Measurements from ENCODE around the gene CCDC141.

DNA sequence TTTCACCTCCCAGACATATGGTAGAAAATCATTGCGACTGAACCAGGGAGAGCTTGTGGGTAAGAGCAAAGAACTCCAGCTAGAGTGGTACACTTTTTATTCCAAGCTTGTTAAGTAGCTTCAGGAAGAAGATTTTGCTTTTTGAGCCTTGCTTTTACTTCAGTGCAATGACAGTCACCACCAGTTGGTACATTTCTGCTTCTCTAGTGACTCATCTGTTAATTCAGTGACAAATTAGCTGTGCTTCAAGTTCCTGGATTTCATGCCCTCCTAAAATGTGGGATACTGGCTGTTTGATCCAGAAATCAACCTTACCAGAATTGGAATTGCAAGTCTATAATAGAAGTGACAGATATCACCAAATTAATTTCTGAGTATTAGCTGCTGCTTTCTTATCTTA lies 125.1 kb downstream of the CCDC141 start:
- no peak for TF ChIP-seq POLR2A (IDR thresholded peaks at IDR 0.05)
- TF ChIP-seq, protein P1, sequence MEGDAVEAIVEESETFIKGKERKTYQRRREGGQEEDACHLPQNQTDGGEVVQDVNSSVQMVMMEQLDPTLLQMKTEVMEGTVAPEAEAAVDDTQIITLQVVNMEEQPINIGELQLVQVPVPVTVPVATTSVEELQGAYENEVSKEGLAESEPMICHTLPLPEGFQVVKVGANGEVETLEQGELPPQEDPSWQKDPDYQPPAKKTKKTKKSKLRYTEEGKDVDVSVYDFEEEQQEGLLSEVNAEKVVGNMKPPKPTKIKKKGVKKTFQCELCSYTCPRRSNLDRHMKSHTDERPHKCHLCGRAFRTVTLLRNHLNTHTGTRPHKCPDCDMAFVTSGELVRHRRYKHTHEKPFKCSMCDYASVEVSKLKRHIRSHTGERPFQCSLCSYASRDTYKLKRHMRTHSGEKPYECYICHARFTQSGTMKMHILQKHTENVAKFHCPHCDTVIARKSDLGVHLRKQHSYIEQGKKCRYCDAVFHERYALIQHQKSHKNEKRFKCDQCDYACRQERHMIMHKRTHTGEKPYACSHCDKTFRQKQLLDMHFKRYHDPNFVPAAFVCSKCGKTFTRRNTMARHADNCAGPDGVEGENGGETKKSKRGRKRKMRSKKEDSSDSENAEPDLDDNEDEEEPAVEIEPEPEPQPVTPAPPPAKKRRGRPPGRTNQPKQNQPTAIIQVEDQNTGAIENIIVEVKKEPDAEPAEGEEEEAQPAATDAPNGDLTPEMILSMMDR (IDR thresholded peaks at IDR 0.05): no peak
